IMR-90 (cell line): ENCODE measurements around the gene TBC1D8. TPM values are rescaled to one million over a fixed set of nuclear protein-coding genes. Genes with fewer than 3 reads are reported as not detected.

Experiments used
- ATAC-seq: fragments of 200-7000 bp; cut with Tn5 transposase; 2 replicates; pipeline ENCODE4 v1.9.1; 2020; ENCODE audit warnings: low read depth, mild to moderate bottlenecking, moderate library complexity
- BruUV-seq: library from RNA; stranded (reverse); fragments of 400-500 nt; replicated peaks from 2 replicates; lab custom pipeline; 2021; lab: Mats Ljungman, UMichigan
- CTCF ChIA-PET: fragments of 300-600 bp; formaldehyde crosslinking; extraction: SDS; loops from one replicate; lab custom pipeline; 2021; ENCODE audit warnings: antibody characterized with exemption; lab: Yijun Ruan, JAX
- POLR2A ChIA-PET: fragments of 300-600 bp; sonication (Branson Sonifier 250); formaldehyde crosslinking; loops from one replicate; lab custom pipeline; 2022; ENCODE audit warnings: antibody characterized with exemption; ENCODE audit not compliant: unreplicated experiment; lab: Charles Lee
- DNase-seq: peaks from one replicate; pipeline ENCODE4 v3.0.0; 2013
- H2AFZ ChIP-seq: replicated peaks from 2 replicates; pipeline ENCODE3; 2013; ENCODE audit warnings: low read length, mild to moderate bottlenecking; ENCODE audit not compliant: poor library complexity
- H2AK5ac ChIP-seq: 2 replicates; pipeline ENCODE4 v1.6.1; 2013; ENCODE audit warnings: low read depth, low read length, inconsistent platforms
- H2AK9ac ChIP-seq: replicated peaks from 2 replicates; pipeline ENCODE3; 2013; ENCODE audit warnings: mild to moderate bottlenecking, low read depth, low read length, moderate library complexity; ENCODE audit not compliant: poor library complexity
- H2BK120ac ChIP-seq: 2 replicates; pipeline ENCODE4 v1.6.1; 2013; ENCODE audit warnings: low read depth, low read length, inconsistent platforms
- H2BK15ac ChIP-seq: 3 replicates; pipeline ENCODE4 v1.6.1; 2013; ENCODE audit warnings: low read depth, low read length, inconsistent platforms
- H2BK20ac ChIP-seq: 2 replicates; pipeline ENCODE4 v1.6.1; 2013; ENCODE audit warnings: low read depth, mild to moderate bottlenecking, inconsistent platforms, low read length, moderate library complexity
- H2BK5ac ChIP-seq: 2 replicates; pipeline ENCODE4 v1.6.1; 2013; ENCODE audit warnings: mild to moderate bottlenecking, low read depth, low read length, inconsistent platforms; ENCODE audit not compliant: poor library complexity, severe bottlenecking
- H3K14ac ChIP-seq: replicated peaks from 2 replicates; pipeline ENCODE4 v1.6.1; 2013; ENCODE audit warnings: low read depth, low read length, inconsistent platforms
- H3K18ac ChIP-seq: 2 replicates; pipeline ENCODE4 v1.6.1; 2013; ENCODE audit warnings: low read depth, low read length, control low read depth
- H3K23ac ChIP-seq: 2 replicates; pipeline ENCODE4 v1.6.1; 2013; ENCODE audit warnings: low read depth, low read length, inconsistent platforms
- H3K27ac ChIP-seq: 2 replicates; pipeline ENCODE4 v1.5.1; 2013; ENCODE audit warnings: mild to moderate bottlenecking, control low read depth, low read length; ENCODE audit not compliant: insufficient read depth
- H3K27me3 ChIP-seq: 2 replicates; pipeline ENCODE4 v1.6.1; 2013; ENCODE audit warnings: low read length; ENCODE audit not compliant: control insufficient read depth, insufficient read depth
- H3K36me3 ChIP-seq: 2 replicates; pipeline ENCODE4 v1.6.1; 2013; ENCODE audit warnings: low read length, mixed read lengths; ENCODE audit not compliant: control insufficient read depth, insufficient read depth
- H3K4ac ChIP-seq: 2 replicates; pipeline ENCODE4 v1.6.1; 2013; ENCODE audit warnings: low read depth, low read length, inconsistent platforms
- H3K4me1 ChIP-seq: 2 replicates; pipeline ENCODE4 v1.6.1; 2013; ENCODE audit warnings: low read length, mixed read lengths; ENCODE audit not compliant: control insufficient read depth, insufficient read depth
- H3K4me2 ChIP-seq: 2 replicates; pipeline ENCODE4 v1.6.1; 2013; ENCODE audit warnings: low read depth, mild to moderate bottlenecking, control low read depth, low read length, moderate library complexity
- H3K4me3 ChIP-seq: 2 replicates; pipeline ENCODE4 v1.5.1; 2013; ENCODE audit warnings: low read depth, mild to moderate bottlenecking, control low read depth, low read length, moderate library complexity; ENCODE audit not compliant: insufficient read depth
- H3K56ac ChIP-seq: 2 replicates; pipeline ENCODE4 v1.6.1; 2013; ENCODE audit warnings: low read length, inconsistent platforms; ENCODE audit not compliant: insufficient read depth; ENCODE audit errors: extremely low read depth
- H3K79me1 ChIP-seq, 2 experiments: 2 replicates each; pipeline ENCODE4 v1.6.1; 2013; ENCODE audit warnings: low read length in 2 of 2, inconsistent platforms in 1 of 2, low read depth in 1 of 2
- H3K9ac ChIP-seq: 2 replicates; pipeline ENCODE4 v1.6.1; 2013; ENCODE audit warnings: low read depth, low read length, control low read depth
- H3K9me1 ChIP-seq: 2 replicates; pipeline ENCODE4 v1.6.1; 2013; ENCODE audit warnings: low read length, inconsistent platforms; ENCODE audit not compliant: insufficient read depth
- H3K9me3 ChIP-seq: 2 replicates; pipeline ENCODE4 v1.6.1; 2013; ENCODE audit warnings: low read length; ENCODE audit not compliant: control insufficient read depth, insufficient read depth
- H4K20me1 ChIP-seq: 2 replicates; pipeline ENCODE4 v1.6.1; 2013; ENCODE audit warnings: low read length, inconsistent platforms; ENCODE audit not compliant: insufficient read depth
- H4K5ac ChIP-seq: 2 replicates; pipeline ENCODE4 v1.6.1; 2013; ENCODE audit warnings: mild to moderate bottlenecking, low read depth, low read length, control low read depth
- H4K8ac ChIP-seq, 2 experiments: 2 replicates each; pipeline ENCODE4 v1.6.1; 2013; ENCODE audit warnings: low read depth in 2 of 2, low read length in 2 of 2, control low read depth in 1 of 2, inconsistent platforms in 1 of 2
- H4K91ac ChIP-seq: 2 replicates; pipeline ENCODE4 v1.6.1; 2013; ENCODE audit warnings: low read depth, low read length, inconsistent platforms; ENCODE audit not compliant: insufficient read depth
- RCOR1 ChIP-seq: IDR thresholded peaks from 2 replicates; pipeline ENCODE4 v1.6.1; 2012; ENCODE audit warnings: mild to moderate bottlenecking, low read length, improper control_type of control experiment; ENCODE audit not compliant: insufficient replicate concordance
- WGBS, 2 experiments: methylation state at CpG; one replicate each; pipeline versions ENCODE4 v1.1.5 to v1.1.7; 2013; ENCODE audit warnings: missing lambda C conversion rate in 2 of 2; ENCODE audit not compliant: insufficient read length in 1 of 2; ENCODE audit errors: extremely low coverage in 2 of 2; 5-methylcytosine and 5-hydroxymethylcytosine counted together
- dilution Hi-C: fragments of 300-500 bp; cut with HindIII; formaldehyde crosslinking; loops from one replicate; pipeline ENCODE4 v1.14.3; 2018; ENCODE audit warnings: low sequenced_read_pairs; ENCODE audit not compliant: unreplicated experiment
- in situ Hi-C: fragments of 300-500 bp; cut with MboI; formaldehyde crosslinking; loops from 3 replicates; pipeline ENCODE4 v1.14.3; 2019; ENCODE audit warnings: low sequenced_read_pairs, inconsistent platforms, mixed read lengths
- intact Hi-C: fragments of 100-400 bp; cut with micrococcal nuclease; formaldehyde crosslinking; loops from 2 replicates; pipeline ENCODE4 v1.10.0; 2022
- polyA plus RNA-seq, 3 experiments: library from polyadenylated mRNA; depleted of rRNA; stranded (reverse); fragments of >200 nt; gene quantifications; 2 replicates each; pipeline ENCODE4 v1.2.3, GENCODE V29; 2012; ENCODE audit warnings: low replicate concordance in 1 of 3
- total RNA-seq: library from RNA; depleted of rRNA; stranded (reverse); fragments of >200 nt; gene quantifications from 2 replicates; pipeline ENCODE4 v1.2.3, GENCODE V29; 2012

Gene TBC1D8
- total and polyA plus RNA-seq, 2 of the 4 experiments (the other 2 are of a cell fraction) = 1.3 to 1.5 TPM

GRCh38 chr2:101190747-101191516 lies 39.8 kb upstream of the TBC1D8 start:
- no peak overlapping the region for H3K9ac ChIP-seq
- TF ChIP-seq RCOR1 = no peak
- no peak overlapping the region for H2AK5ac ChIP-seq
- H4K8ac ChIP-seq = no peak overlapping the region
- no peak overlapping the region for H2BK20ac ChIP-seq
- no peak overlapping the region for H2AK9ac ChIP-seq
- no peak overlapping the region for H3K14ac ChIP-seq
- H2BK15ac ChIP-seq = no peak overlapping the region
- peak overlapping the region; percentile 63 for H2AFZ ChIP-seq
- in situ Hi-C loops = no loop called here
- DNase-seq (no peak), ATAC-seq (no peak)
- no peak overlapping the region for H3K4ac ChIP-seq
- intact Hi-C loops = no loop called here
- no peaks in the 10 kb centered on the region for H3K36me3 ChIP-seq
- H3K9me1 ChIP-seq = no peaks in the 10 kb centered on the region
- H3K4me2 ChIP-seq = no peak overlapping the region
- no peak overlapping the region for H4K91ac ChIP-seq
- ChIA-PET CTCF (interaction anchor here (0.7 to 1.5 kb wide), 2 partner anchors 14 to 27 kb away, joined by 4 to 6 read pairs; no protein-coding TSS in a partner anchor), POLR2A (interaction anchor here (0.6 kb wide), 1 partner anchor 568 kb away, joined by 4 read pairs; no protein-coding TSS in a partner anchor)
- no peaks in the 10 kb centered on the region for H3K79me1 ChIP-seq
- H2BK120ac ChIP-seq = no peak overlapping the region
- no CpG with 5 or more reads among the region's 9 CpGs for WGBS, 2 experiments
- dilution Hi-C loops = no loop called here
- H3K27ac ChIP-seq = no peak overlapping the region
- H3K9me3 ChIP-seq = no peaks in the 10 kb centered on the region
- H3K56ac ChIP-seq = no peak overlapping the region
- no peaks in the 10 kb centered on the region for H3K4me1 ChIP-seq
- H3K4me3 ChIP-seq = no peak overlapping the region
- peaks cover 15% of the 10 kb centered on the region for H3K27me3 ChIP-seq
- BruUV-seq = no TSS peak
- no peak overlapping the region for H3K23ac ChIP-seq
- no peak overlapping the region for H3K18ac ChIP-seq
- no peaks in the 10 kb centered on the region for H4K20me1 ChIP-seq
- H4K5ac ChIP-seq = no peak overlapping the region
- no peak overlapping the region for H2BK5ac ChIP-seq
